GM13977 (cell line): ENCODE data around the gene RHOT2.

Experiments used
- DNase-seq: peaks from one replicate; pipeline ENCODE4 v3.0.0; 2012; ENCODE audit warnings: low spot score
- CTCF ChIP-seq: IDR thresholded peaks from 2 replicates; pipeline ENCODE4 v1.5.1; 2012; ENCODE audit warnings: mild to moderate bottlenecking, control low read depth; ENCODE audit not compliant: insufficient read depth; ENCODE audit errors: extremely low read depth, missing control alignments
- in situ Hi-C: fragments of 300-500 bp; cut with MboI; formaldehyde crosslinking; loops from one replicate; pipeline ENCODE4 v1.12.0; 2022; ENCODE audit warnings: low sequenced_read_pairs, low pct_unique_long_range_greater_than_20kb, mixed read lengths, inconsistent platforms; ENCODE audit not compliant: unreplicated experiment

Gene RHOT2

GRCh38 chr16:723695-724094 is 55.8 kb downstream of the RHOT2 start:
- DNase-seq = no peak
- TF ChIP-seq CTCF = no peak
- in situ Hi-C loops = no loop called here
